Stimulated activated CD4-positive, alpha-beta T cell treated with anti-CD3 and anti-CD28 coated beads, Interleukin-15, amount 100 ng/mL, for 1 hour (primary cell): ENCODE results near the gene SCGB1C1.
"Not testable (repeated sequence)": the region's sequence is repeated elsewhere in the genome, so short reads cannot be mapped to it uniquely, and the experiment has no call there.

Experiments used
- DNase-seq, 2 donors: peaks; one replicate each; pipeline ENCODE4 v3.0.0-alpha.2; 2020; ENCODE audit warnings: low read depth in 1 of 2, low spot score in 1 of 2

The SCGB1C1 gene

DNA sequence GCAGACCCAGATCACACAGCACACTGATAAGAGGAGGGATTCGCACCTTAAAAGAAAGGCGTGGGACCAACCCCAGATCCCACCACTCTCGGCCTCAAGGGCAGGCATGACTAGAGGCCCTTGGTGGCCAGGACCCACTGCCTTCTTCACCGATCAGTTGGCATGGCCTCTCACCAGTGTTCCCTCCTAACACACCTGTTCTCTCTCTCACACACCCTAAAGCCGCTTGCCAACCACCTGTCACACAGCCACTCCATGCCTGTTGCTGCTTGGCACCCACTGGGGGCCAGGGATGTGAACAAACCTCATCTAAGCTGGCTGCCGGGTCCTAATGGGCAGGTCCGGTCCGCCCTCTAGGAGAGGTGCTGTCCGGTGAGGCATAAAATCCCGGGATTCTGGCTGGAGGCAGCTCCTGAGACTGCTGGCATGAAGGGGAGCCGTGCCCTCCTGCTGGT lies at the start of gene SCGB1C1:
TSS of gene SCGB1C1 (plus strand) at position 405 of the 455 bp plus-strand sequence. CDS start at position 427, 22 bp downstream.
- not testable (repeated sequence) for DNase-seq

DNA sequence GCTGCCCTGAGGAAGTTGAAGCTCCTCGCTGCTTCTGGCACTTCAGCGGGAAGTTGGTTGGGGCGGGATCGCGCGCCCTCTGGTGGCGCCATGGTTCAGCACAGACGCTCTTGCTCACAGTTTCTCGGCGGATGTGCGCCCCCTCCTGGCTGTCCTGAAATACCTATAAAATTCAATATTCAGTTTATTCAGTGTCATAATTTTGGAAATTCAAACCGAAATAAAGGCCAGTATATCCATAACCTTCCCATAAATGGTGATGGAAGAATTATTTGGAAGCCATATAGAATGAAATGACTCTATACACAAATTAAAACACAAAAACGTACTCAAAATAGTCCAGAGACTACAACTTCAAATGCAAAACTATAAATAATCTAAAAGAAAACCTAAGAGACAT lies 12.6 kb upstream of the SCGB1C1 start:
- not testable (repeated sequence) for DNase-seq

DNA sequence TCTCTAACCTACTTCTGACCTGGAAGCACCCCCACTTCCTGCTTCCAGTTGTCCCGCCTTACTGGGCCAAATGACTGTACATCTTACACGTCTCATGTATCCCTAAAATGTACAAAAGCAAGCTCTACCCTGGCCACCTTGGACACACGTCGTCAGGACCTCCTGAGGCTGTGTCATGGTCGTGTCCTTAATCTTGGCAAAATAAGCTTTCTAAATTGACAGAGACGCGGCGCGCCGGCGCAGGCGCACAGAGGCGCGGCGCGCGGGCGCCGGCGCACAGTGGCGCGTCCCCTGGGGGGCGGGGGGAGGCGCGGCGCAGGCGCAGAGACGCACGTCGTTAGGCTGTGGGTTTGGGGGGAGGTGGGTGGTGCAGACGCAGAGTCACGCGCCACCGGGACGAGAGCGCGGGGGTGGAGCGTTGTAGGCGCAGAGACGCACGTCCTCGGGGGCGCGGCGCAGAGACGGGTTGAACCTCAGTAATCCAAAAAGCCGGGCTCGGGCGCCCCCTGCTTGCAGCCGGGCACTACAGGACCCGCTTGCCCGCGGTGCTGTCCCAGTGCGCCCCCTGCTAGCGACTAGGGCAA lies 3.6 kb upstream of the SCGB1C1 start:
- DNase-seq: not testable (repeated sequence)

DNA sequence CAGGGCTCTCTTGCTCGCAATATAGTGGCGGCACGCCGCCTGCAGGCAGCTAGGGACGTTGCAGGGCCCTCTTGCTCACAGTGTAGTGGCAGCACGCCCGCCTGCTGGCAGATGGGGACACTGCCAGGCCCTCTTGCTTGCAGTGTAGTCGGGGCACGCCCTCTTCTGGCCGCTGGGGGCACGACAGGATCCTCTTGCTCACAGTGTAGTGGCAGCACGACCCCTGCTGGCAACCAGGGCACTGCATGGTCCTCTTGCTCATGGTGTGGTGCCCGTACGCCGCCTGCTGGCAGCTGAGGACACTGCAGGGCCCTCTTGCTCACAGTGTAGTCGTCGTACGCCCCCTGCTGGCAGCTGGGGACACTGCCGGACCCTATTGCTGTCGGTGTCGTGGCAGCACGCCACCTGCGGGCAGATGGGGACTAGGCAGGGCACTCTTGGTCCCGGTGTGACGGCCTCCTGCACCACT lies 3.0 kb upstream of the SCGB1C1 start:
- not testable (repeated sequence) for DNase-seq

DNA sequence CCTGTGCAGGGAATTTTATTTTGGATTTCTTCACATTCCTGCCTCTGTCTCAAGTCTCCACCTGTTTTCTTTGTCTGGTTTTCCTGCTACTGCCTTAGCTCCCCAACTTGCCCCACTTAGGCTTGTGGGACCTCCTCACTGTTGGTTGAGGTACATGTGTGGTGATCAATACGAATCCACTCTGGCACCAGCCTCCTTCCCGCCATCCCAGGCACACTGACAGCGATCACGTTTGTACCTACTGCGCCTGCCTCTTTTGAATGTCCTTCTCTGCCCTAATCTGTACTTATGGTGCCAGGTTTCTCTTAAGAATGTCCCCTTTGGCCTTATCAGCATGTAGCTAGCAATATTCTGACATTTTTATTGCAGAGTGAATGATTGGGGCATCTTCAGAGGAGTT lies 2.3 kb upstream of the SCGB1C1 start:
- not testable (repeated sequence) for DNase-seq

DNA sequence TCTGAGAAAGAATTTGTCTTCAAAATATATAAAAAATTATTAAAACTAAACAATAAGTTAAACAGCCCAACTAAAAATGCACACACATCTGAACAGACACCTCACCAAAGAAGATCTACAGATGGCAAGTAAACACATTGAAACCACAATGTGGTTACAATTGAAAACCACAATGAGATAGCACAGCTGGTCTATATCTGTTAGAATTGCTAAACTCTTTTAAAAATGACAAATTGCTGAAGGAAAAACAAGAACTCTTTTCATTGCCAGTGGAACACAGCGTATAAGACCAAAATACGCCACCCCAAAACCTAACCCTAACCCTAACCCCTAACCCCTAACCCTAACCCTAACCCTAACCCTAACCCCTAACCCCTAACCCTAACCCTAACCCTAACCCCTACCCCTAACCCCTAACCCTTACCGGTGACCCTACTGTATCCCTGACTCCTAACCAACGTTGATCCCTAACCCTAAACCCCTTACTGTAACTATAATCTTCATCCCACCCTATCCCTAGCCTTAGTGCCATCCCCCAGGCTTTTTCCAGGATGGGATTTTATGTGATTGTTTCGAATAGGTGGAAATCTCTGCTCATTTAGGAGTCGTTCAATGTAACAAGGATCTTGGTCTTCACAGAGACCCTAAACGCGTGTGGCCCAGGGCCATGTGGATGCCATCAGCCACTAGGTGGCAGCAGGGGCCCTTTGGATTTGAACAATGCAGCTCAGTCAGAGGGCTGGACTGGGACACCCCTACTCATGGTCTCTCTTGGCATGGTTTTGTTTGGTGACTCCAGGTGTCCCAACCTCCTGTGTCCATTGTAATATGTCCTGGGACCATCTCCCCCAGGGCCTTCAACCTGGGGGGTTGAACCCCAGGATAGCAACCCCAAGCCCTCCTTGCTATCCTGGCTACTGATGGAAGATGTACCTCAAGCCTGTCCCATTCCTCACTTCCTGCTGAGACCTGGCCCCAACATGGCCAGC lies 1.1 kb upstream of the SCGB1C1 start:
- DNase-seq: peak; percentile 1 to 31

DNA sequence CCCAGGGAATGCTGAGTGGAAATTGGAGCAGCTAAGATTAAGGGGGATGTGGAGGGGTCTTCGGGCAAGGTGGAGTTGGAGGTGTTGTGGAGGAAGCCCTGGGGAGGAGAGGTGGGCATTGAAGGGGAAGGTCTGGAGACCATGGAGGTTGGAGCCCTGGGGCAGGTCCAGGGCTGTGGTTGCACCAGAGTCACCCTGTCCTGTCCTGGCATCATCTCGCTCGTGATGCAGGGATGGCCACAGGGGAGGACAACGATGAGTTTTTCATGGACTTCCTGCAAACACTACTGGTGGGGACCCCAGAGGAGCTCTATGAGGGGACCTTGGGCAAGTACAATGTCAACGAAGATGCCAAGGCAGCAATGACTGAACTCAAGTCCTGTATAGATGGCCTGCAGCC lies 603 bp downstream of the SCGB1C1 start:
- not testable (repeated sequence) for DNase-seq

DNA sequence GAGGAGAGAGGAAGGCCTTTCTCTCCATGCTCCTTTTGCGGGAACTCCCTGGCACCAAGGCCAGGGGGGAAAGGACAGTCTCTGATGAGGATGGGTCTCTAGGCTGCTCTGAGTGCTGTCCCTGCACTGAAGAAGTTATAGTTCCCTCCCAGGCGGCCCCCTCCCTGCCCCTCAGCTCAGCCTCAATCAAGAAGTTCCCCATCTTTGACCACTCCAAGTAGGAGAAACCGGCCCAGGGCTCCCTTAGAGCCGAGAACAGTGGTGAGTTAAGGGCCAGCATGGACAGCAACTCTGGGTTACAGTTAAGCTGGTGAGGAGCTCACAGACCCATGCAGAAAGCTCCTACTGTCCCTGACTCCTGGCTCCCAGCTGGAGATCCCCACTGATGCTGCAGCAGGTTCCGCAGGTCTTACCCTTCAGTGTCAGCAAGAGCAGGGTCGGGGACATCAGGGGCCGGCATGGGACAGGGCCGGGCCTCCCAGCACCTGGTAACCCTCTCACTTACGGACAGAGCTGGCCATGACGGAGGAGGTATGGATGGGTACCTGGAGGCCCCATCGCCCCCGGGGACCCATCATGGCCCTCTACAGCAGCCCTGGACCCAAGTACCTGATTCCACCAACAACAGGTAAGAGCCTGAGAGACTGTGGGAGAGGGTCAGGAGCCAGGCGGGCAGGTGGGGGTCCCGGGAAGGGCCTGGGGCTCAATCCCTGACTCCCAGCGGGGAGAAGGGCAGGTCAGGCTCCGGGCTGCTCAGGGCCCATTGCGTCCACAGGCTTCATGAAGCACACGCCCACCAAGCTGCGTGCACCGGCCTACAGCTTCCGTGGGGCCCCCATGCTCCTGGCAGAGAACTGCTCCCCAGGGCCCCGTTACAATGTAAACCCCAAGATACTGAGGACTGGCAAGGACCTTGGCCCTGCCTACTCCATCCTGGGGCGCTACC lies 4.2 kb downstream of the SCGB1C1 start:
- no peak for DNase-seq

DNA sequence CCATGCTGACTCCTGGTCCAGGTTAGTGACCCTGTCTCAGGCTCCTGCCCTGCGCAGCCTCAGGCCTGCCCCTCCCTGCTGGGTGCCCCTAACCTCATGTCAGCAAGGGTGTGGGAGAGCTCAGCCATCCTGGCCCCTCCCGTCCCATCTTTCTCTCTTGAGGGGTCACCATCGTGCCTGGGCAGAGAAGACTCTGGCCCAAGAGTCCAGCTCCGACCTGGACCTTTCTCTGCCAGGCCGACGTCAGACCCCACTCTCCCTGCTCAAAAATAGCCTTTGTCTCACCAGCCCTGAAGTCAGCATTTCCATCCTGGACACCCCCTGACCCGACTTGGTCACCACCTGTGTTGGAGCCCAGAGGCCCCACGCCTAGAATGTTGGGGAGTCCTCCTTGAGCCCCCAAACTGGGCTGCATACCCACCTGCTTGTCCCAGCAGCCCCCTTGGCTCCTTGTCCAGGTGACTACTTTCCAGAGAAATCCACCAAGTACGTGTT lies 4.9 kb downstream of the SCGB1C1 start:
- DNase-seq: no peak

DNA sequence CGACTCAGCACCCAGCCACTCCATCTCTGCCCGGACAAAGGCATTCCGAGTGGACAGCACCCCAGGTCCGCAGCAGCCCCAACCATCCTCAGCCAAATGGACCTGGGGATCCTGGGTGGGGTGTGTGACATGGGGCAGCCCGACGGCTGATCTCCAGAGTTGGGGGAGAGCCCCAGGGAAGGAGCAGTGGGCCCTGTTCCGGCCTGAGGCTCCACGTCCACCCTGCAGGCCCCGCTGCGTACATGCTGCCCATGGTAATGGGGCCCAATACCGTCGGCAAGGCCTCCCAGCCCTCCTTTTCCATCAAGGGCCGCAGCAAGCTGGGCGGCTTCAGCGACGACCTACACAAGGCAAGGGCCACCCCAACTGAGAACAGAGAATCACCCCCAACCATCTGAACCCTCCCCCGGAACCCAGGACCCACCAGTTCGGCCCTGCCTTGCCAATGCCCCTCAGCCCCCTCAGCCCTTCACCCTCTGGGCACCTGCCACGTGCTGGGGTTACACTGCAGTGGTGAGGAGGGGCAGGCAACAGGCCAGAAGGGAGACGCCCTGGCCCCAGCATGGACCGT lies 5.4 kb downstream of the SCGB1C1 start:
- DNase-seq: no peak

DNA sequence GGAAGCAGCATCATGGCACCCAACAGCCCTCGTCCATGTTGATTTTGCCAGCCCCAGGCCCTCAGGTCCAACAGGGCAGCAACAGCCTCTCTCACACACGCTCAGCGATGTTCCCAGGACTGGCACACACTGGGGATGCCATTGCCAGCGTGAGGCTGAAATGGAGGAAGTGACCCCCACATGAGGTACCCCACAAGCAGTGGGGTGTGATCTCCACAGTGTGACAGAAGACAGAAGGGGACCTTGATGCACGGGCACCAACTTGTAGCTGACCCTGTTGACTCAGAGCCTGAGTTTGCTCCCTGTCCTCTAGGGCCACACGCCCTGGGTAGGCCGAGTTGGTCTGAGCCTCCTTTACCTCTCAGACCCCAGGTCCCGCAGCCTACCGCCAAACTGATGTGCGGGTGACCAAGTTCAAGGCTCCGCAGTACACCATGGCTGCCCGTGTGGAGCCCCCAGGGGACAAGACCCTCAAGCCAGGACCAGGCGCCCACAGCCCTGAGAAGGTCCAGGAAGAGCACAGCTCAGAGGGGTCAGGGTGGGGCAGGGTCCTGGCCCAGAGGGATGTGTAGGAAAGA lies 6.2 kb downstream of the SCGB1C1 start:
- peak in 1 of 2 donors; percentile 0 for DNase-seq

DNA sequence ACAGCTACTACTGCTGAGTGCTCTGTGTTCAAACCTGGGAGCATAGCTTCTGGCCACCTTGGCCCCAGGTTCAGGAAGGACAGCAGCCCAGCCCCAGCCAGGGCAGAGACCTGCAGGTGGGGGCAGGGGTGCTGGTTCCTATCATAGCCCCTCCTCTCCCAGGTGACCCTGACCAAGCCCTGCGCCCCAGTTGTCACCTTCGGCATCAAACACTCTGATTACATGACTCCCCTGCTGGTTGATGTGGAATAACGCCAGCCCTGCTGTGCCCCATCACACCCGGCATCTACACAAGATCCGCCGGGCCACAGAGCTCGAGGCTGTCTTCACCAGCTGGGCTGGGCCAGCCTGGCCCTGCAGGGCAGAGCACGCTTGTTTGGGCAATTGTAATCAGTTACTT lies 6.9 kb downstream of the SCGB1C1 start:
- DNase-seq: no peak

DNA sequence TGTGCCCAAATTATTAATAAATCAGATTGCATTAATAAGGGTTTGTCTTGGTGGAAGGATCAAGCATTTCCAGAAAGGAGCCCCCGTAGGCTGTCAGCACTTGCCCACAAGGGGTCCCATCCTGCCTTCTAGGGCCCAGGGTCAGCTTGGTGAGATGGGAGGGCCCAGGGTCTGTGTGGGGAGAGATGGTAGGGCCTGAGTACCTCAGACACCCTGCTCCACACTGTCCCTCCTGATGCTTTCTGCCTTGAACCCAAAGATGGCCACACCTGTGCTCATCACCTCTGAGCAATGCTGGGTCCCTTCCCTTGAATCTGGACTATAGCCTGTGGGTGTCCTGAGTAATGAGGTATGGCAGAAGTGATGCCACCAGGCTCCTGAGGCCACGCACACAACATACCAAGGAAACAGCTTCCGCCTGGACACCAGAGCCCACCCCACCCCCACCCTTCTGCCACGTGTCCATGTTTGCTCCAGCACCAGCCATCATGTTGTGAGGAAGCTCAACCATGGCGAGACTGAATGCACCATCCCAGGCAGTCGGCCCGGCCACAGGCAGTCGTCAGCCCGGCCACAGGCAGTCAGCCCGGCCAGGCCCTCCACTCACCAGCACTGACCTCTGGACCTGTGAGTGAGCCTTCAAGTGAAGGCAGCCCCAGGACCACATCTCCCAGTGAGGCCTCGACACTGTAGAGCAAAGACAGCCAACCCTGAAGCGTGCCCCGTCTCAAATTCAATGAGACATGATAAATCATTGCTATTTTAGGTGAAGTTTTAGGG lies 7.5 kb downstream of the SCGB1C1 start:
- no peak for DNase-seq

DNA sequence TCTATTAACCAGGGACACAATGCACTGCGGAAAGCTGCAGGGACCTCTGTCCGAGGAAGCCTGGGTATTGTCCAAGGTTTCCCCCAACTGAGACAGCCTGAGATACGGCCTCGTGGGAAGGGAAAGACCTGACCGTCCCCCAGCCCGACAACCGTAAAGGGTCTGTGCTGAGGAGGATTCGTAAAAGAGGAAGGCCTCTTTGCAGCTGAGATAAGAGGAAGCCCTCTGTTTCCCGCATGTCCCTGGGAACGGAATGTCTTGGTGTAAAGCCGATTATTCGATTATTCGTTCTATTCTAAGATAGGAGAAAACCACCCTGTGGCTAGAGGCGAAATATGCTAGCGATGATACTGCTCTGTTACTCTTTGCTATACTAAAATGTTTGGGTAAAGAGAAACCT lies 9.1 kb downstream of the SCGB1C1 start:
- no peak for DNase-seq

DNA sequence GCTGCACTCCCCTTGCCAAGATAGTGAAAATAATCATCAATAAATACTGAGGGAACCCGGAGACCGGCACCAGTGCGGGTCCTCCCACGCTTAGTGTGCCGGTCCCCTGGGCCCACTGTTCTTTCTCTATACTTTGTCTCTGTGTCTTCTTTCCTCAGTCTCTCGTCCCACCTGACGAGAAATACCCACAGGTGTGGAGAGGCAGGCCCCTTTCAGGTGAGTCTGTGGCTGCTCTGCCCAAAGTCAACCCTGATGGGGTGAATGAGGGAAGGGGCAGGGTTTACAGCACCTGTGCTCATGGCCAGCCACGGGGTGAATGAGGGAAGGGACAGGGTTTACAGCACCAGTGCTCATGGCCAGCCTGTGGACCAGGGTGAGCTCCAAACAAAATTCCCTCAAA lies 9.6 kb downstream of the SCGB1C1 start:
- no peak for DNase-seq

DNA sequence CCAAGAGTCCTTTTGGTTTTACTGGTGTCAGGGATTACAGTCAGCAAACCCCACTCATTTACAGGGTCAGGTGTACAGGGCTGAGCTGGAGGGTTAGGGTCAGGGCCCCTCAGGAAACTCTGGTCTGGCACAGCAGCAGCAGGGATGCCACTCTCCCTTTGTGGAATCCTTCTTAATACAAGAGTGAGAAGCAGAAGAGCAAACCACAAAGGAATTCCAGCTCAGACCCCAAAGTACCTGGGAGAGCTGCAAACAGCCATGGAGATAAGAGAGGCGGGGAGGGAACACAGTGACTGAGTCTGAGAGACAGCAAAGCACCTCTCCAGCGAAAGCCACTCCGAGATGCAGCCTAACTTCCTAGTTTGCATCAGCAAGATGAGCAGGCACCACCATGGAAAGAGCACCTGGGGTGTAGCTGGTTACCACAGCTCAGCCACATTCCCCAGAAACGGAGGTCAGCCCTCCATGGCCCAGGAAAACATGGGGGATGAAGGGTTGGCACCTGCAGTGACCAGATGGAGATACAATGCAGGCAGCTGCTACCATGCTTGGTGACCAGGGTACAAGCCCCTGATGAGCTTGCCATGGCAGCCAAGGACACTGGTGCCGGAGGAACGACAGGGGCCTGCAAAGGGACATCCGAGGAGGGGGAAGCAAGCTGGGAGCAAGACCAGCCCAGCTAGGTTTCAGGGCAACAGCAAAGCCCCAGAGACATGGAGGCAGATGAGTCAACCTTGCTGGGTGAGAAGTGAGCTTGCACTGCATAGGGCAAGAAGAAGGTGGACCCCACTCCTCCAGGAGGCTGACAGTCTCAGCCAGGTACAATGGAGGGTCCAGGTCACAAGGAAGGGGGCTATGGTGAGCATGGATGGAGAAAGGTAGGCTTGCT lies 10.4 kb downstream of the SCGB1C1 start:
- no peak for DNase-seq

DNA sequence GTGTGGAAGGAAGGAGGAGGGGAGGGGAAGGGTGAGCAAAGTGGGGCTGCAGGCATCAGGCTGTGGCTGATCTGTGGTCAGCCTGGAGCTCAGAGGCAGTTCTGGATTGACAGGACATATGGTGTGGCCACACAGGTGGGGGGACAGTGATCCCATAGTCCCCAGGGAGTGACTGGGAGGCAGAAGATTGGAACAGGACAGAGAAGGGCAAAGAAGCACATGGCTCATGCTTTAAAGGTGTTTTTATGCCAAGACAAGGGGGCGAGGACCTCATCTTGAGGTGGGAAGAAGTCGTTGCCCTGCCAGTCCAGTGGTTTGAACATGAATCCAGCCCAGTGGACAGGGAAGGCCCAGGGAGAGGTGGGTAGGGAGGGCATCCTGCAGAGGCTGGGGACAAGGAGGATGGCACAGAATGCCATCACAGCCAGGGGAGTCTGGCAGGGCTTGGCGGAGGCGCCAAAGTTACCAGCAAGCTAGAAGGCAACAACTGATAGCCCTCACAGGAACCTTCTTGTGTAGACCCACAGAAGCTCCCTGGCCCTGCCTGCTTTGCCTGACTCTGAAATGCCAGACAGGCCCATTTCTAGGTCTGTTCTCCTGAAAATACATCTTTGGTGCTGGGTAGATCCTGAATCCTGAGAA lies 11.2 kb downstream of the SCGB1C1 start:
- DNase-seq: no peak

DNA sequence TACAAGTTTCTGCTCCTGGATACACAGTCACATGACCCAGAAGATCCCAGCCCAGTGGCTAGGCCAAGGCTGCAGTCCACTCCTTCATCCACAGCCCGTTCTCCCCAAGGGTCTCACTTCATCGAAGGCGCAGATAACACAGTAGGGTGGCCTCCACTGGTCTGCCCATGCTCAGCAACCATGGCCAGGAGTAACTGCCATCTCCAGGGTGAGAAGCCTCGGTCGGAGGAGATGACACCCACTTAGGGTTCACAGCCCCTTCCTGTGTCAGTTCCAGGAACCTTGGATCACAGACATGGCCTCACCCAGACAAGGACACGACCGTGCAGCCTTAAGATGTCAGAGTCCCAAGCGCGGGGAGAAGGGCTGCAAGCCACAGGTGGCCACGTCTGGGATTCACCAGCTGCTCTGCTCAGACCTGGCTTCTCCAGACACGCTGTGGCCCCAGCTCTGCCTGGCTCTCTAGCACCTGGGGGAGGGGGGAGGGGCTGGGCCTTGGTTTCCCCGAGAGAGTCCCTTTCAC lies 11.8 kb downstream of the SCGB1C1 start:
- no peak for DNase-seq
